ENCODE data around the gene CBX1. TPM values are rescaled to one million over a fixed set of nuclear protein-coding genes. Genes with fewer than 3 reads are reported as not detected.
A peak's percentile ranks its signal among the peaks of the same experiment; 100 is the strongest.

CBX1 gene
- total and polyA plus RNA-seq, 2 of the 4 experiments (the other 2 are of a cell fraction) = 35.0 to 54.9 TPM

DNA sequence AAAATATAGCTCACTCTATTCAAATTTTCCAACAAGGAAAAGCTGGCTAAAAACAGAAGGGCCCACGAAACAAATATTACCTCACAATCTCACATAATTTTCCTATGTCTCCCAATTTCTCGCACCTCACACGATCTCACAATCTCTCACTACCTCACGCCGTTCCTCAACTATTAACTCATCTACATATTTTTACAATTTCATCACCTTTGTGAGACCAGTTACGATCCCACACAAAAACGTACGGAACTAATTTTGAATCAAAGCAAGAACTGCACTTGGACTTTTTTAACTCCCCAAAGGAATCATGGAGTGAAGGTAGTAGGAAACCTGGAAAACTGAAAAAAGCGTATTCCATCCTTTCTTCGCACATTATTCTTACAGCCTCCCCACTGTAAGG, 1.1 kb downstream of the CBX1 start:
- no peak overlapping the region; the same call in 1 of the 2 replicates for H4K5ac ChIP-seq (ENCODE audit: low read depth, low read length)
- peak overlapping the region; percentile 90 for H3K4me3 ChIP-seq (ENCODE audit: insufficient read depth, low read depth, low read length)
- H3K79me1 ChIP-seq (ENCODE audit: low read depth in 1 of 2, low read length in 2 of 2) = peaks cover 0 to 22% of the 10 kb centered on the region in 2 experiments; a peak in 2 of 4 replicates
- H3K9me3 ChIP-seq (ENCODE audit: control insufficient read depth, insufficient read depth, low read length) = no peaks in the 10 kb centered on the region
- in situ Hi-C loops (cut with MboI; ENCODE audit: low sequenced_read_pairs) = no loop called here
- peaks cover 38% of the 10 kb centered on the region for H4K20me1 ChIP-seq (ENCODE audit: insufficient read depth, low read length)
- peak overlapping the region; percentile 83 for H2BK5ac ChIP-seq (ENCODE audit: low read depth, low read length, poor library complexity, severe bottlenecking)
- H3K14ac ChIP-seq (replicated peaks; ENCODE audit: low read depth, low read length) = peak overlapping the region; percentile 94
- H3K27me3 ChIP-seq (ENCODE audit: control insufficient read depth, insufficient read depth, low read length) = no peaks in the 10 kb centered on the region
- H3K9me1 ChIP-seq (ENCODE audit: insufficient read depth, low read length) = no peaks in the 10 kb centered on the region
- 5 to 100% methylated on average over 4 to 6 of the region's 10 CpGs for WGBS, 2 experiments (ENCODE audit: extremely low coverage in 2 of 2, insufficient read length in 1 of 2)
- peak overlapping the region; percentile 47; the same call in 1 of the 2 replicates for H2BK120ac ChIP-seq (ENCODE audit: low read depth, low read length)
- POLR2A ChIA-PET (ENCODE audit: unreplicated experiment) = no interaction called here
- H2AK5ac ChIP-seq (ENCODE audit: low read depth, low read length) = peak overlapping the region; percentile 79
- peak overlapping the region; percentile 89 for H3K4ac ChIP-seq (ENCODE audit: low read depth, low read length)
- H3K4me1 ChIP-seq (ENCODE audit: control insufficient read depth, insufficient read depth, low read length) = peaks cover 2% of the 10 kb centered on the region; the same call in 1 of the 2 replicates
- ATAC-seq (ENCODE audit: low read depth) = no peak
- peak overlapping the region; percentile 86; the same call in 1 of the 2 replicates for H3K23ac ChIP-seq (ENCODE audit: low read depth, low read length)
- no peak overlapping the region for H2BK20ac ChIP-seq (ENCODE audit: low read depth, low read length)
- dilution Hi-C loops (cut with HindIII; ENCODE audit: low sequenced_read_pairs, unreplicated experiment) = no loop called here
- no peak overlapping the region for H3K18ac ChIP-seq (ENCODE audit: low read depth, low read length)
- H3K56ac ChIP-seq (ENCODE audit: extremely low read depth, insufficient read depth, low read length) = peak overlapping the region; percentile 81
- DNase-seq = peak; percentile 62
- H4K91ac ChIP-seq (ENCODE audit: insufficient read depth, low read depth, low read length) = peak overlapping the region; percentile 33
- TF ChIP-seq MXI1 (IDR thresholded peaks at IDR 0.05; ENCODE audit: borderline replicate concordance, low read depth, low read length) (no peak), POLR2A (IDR thresholded peaks at IDR 0.05; ENCODE audit: low read depth, low read length) (peak; percentile 39; the same call in 1 of the 2 replicates), CEBPB (IDR thresholded peaks at IDR 0.05; ENCODE audit: low read depth, low read length) (peak; percentile 54; the same call in 1 of the 2 replicates)
- H3K9ac ChIP-seq (ENCODE audit: low read depth, low read length) = peak overlapping the region; percentile 78
- H3K36me3 ChIP-seq (ENCODE audit: control insufficient read depth, insufficient read depth, low read length) = peaks cover 2% of the 10 kb centered on the region
- peak overlapping the region; percentile 88 for H3K27ac ChIP-seq (ENCODE audit: insufficient read depth, low read length)
- H4K8ac ChIP-seq (ENCODE audit: low read depth in 2 of 2, low read length in 2 of 2) = peak overlapping the region; percentile 73 to 90; a peak in 3 of 4 replicates
- no TSS peak for BruUV-seq (replicated peaks)
- CTCF ChIA-PET = interaction anchor here (1.0 to 1.2 kb wide), 2 partner anchors 32 to 153 kb away, joined by 3 read pairs; no protein-coding TSS in a partner anchor
- H2AK9ac ChIP-seq (replicated peaks; ENCODE audit: low read depth, low read length, poor library complexity) = peak overlapping the region; percentile 92
- peak overlapping the region; percentile 65 for H3K4me2 ChIP-seq (ENCODE audit: low read depth, low read length)
- H2BK15ac ChIP-seq (ENCODE audit: low read depth, low read length) = no peak overlapping the region
- peak overlapping the region; percentile 95 for H2AFZ ChIP-seq (replicated peaks; ENCODE audit: low read length, poor library complexity)
- intact Hi-C loops (cut with micrococcal nuclease) = loop anchor here (2.0 kb wide), 1 partner anchor 75 kb away; no protein-coding TSS in a partner anchor
